HG02588 (cell line): ENCODE data around the gene STK35.

Experiments
- ATAC-seq: cut with Tn5 transposase; IDR thresholded peaks from one replicate; pipeline ENCODE4 v1.9.1; 2021; ENCODE audit warnings: mild to moderate bottlenecking, moderate library complexity; ENCODE audit not compliant: unreplicated experiment

STK35 gene

GRCh38 chr20:2132461-2132901 lies 30.9 kb downstream of the STK35 start:
- no peak for ATAC-seq

GRCh38 chr20:2133318-2134183 lies 31.9 kb downstream of the STK35 start:
- ATAC-seq, result no peak

DNA sequence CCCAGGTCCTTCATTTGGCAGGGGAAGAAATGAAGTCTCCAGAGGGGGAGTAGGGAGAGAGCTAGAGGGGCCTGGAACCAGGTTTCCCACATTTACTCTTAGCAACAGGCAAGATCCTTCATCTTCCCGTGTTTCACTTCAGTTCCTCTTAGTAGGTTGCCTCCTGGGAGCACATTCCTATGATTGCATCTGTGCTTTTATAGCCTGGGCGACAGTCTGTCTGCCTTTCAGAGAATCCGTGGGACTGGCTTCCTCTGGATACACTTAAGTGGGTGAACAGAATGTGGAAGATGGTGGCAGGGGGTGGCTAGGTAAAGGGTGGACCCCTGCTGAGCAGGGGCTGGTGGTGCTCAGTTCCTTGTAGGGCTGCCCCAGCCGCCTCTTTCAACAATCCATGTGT lies 33.4 kb downstream of the STK35 start:
- ATAC-seq, result no peak

DNA sequence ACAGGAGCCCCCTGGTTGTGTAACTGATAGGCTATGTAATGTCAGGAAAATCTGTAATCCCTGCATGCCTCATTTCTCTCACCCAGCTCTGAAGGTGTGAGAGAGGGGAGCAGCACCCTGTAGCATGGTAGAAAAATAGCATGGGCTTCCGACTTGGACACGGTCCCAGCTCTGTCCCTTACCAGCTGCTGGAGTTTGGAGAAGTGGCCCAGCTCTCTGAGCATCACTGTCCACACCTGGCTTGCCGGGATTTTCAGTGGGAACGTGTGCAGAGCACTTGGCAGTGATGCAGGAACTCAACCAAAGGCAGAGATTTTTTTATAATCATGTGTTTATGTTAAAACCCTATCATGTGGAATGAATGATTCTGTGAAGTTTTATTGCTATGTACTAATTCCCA lies 34.6 kb downstream of the STK35 start:
- no peak for ATAC-seq

DNA sequence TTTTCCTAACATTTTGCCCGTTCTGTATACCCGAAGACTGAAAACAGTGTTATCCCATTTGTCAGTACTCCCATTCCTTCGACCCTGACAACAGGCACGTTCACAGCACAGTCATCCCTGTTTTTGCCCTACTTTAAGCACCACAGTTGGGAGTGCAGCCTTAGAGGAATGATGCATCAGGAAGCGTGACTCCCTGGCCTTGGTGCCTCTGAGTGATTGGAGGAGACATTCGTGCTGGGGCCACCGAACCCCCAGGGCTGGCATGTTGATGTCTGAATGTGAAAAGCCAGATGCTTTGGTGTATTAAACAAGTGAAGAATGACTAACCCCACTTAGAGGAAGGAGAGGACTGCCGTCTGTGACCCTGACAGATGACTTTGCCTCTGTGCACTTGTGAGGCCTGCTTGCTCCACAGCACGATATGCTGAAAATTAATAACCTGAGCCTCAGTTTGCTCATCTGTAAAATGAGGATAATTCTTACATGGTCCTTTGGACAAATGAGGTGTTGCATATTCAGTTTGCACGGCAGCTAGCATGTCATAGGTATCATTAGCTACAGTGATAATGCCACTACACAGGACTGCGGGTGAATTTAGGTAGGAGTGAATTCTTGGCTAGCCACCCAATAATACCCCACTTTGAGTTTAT lies 36.0 kb downstream of the STK35 start:
- ATAC-seq, result no peak

GRCh38 chr20:2138396-2138795 lies 36.8 kb downstream of the STK35 start:
- ATAC-seq, result no peak

DNA sequence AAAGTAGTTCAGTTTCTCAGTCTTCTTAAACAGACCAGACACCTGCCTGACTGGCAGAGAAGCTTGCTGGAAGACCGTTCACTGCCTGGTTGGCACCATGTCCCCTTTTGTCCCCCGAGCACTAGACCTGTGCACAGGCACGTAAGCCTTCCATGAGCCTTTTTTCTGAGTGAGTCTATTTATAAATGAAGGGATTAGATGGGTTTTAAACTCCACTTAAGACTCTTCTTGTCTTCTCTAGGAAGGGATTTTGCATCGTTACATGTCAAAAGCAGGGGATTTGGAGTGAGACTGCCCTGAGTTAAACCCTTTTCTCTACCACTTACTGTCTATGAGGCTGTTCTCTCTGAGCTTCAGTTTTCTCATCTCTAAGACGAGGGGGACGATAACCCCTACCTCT lies 37.6 kb downstream of the STK35 start:
- ATAC-seq, result no peak

DNA sequence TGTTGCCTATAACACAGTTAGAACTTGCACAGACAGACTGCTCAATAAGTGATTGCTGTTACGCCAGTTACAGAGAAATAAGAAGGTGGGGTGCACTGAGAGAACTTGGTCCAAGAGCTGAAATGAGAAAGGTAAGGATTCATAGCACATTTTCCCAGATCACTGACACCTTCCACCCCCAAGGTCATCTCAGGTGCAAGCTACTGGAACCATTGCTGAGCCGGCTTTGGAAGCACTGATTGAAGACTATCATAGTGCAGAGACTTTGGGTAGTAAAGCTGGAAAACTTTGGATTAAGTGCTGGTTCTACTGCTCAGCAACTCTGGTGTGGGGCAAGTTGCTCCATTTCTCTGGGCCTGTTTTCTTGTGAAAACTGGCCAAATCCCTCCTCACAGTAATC lies 38.1 kb downstream of the STK35 start:
- ATAC-seq, result no peak

GRCh38 chr20:2140561-2140960 lies 38.9 kb downstream of the STK35 start:
- no peak for ATAC-seq

GRCh38 chr20:2141600-2142575 lies 40.3 kb downstream of the STK35 start:
- ATAC-seq, result no peak

GRCh38 chr20:2142649-2143048 lies 41.0 kb downstream of the STK35 start:
- ATAC-seq, result no peak

GRCh38 chr20:2143594-2143993 lies 42.0 kb downstream of the STK35 start:
- no peak for ATAC-seq

DNA sequence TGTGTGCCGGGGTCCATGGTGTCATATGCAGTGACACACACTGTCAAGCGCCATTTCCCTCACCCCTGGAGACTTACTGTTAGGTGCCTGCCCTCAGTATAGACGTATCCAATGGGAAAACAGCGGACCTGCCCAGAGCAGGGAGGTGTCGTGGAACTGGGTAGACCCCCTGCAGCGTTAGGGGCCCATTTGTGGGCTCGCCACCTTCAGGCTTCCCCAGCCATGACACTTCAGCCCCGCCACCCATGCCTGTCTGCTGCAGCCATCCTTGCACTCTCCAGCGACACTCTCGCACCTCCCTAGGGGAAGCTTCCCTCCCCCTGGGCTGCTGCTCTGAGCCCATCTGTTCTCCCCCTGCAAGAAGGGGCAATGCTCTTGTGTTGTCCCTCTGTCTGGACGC lies 43.2 kb downstream of the STK35 start:
- no peak for ATAC-seq

GRCh38 chr20:2145376-2145775 lies 43.7 kb downstream of the STK35 start:
- ATAC-seq, result no peak

- no peak for ATAC-seq
These were observed 44.6 kb downstream of the STK35 start for GRCh38 chr20:2146080-2146867.

DNA sequence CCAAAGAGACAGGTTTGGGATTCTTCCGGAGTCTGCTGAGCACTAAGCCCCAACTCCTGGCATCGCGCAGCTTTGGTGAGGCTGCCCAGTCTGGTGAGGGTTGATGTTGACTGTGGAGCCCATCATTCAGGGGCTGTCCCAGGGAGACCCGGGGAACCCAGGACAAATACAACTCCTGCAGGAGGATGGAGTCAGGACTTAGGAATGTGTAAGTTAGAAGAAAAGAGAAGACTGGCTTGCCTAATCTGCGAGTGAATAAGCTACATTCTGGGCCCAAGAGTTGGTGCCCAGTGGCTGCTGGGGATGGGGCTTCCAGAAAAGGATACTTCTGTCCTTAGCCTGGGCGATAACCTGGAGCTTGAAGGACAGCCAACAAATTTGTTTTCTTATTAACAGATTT lies 47.9 kb downstream of the STK35 start:
- ATAC-seq, result no peak

GRCh38 chr20:2150660-2151059 lies 49.0 kb downstream of the STK35 start:
- ATAC-seq, result no peak

DNA sequence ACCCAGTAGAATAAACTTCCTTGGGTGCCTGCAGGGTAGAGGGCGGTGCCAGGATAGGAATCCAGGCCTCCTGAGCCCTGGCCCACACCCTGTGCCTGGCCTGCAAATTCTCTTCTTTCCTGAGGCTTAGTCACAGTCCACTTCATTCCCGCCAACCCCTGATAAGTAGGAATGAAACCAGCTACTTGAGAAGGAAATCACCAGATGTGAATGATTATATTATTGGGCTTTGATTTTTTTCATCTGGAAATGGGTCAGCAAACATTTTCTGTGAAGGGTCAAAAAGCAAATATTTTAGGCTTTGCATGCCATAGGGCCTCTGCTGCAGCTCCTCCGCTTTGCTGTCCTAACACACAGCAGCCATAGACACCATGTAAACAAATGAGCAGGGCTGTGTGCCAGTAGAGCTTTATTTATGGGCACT lies 50.2 kb downstream of the STK35 start:
- ATAC-seq, result no peak

DNA sequence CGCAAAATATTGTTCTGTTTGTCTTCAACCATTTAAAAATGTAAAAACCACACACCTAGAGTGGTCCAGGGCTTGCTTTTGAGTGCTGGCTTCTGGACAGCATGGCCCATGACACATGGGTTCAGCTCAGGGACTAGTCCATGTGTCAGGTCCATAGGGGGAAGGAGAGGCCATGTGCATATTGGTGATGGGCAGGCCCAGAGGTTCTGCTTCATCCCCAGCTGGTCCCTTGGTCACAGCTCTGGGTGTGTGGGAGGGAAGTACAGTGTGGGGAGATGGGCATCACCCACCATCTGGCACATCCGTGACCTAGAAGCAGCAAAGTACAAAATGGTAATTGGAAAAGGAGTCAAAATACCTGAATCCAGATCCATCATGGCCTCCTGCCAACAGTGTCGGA lies 50.7 kb downstream of the STK35 start:
- ATAC-seq, result no peak

- no peak for ATAC-seq
These were observed 51.7 kb downstream of the STK35 start for GRCh38 chr20:2153326-2153725.
